Measurements from ENCODE around the gene RTKN2.

DNA sequence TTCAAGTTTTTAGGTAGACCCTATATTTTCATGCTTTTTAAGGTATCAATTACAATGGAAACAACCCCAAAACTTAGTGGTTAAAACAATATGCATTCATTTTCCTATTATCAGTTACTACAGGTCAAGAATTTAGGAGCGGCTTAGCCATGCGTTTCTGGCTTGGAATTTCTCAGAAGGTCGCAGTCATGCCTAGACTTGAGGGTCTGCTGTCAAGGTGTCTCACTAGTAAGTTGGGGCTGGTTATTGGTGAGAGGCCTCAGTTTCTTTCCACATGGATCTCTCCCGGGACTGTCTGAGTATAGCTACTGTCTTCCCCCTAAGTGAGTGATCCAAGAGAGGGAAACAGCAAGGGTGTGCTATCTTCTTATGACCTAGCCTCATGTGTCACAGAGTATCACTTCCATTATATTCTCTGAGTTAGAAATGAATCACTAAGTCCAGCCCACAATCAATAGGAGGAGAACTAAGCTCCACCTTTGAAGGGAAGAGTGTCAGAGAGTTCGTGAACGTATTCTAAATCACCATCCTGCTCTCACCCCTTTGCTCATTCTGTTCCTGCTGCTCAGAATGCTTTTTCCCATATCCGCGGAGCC lies 80.5 kb downstream of the RTKN2 start:
- TF ChIP-seq, protein P1, sequence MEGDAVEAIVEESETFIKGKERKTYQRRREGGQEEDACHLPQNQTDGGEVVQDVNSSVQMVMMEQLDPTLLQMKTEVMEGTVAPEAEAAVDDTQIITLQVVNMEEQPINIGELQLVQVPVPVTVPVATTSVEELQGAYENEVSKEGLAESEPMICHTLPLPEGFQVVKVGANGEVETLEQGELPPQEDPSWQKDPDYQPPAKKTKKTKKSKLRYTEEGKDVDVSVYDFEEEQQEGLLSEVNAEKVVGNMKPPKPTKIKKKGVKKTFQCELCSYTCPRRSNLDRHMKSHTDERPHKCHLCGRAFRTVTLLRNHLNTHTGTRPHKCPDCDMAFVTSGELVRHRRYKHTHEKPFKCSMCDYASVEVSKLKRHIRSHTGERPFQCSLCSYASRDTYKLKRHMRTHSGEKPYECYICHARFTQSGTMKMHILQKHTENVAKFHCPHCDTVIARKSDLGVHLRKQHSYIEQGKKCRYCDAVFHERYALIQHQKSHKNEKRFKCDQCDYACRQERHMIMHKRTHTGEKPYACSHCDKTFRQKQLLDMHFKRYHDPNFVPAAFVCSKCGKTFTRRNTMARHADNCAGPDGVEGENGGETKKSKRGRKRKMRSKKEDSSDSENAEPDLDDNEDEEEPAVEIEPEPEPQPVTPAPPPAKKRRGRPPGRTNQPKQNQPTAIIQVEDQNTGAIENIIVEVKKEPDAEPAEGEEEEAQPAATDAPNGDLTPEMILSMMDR (IDR thresholded peaks at IDR 0.05; ENCODE audit: poor library complexity, severe bottlenecking): no peak
- TF ChIP-seq EP300 (conservative IDR thresholded peaks at IDR 0.05; ENCODE audit: poor library complexity, severe bottlenecking) (no peak), RAD21 (conservative IDR thresholded peaks at IDR 0.05) (no peak), POLR2AphosphoS5 (IDR thresholded peaks at IDR 0.05) (no peak), TAF1 (IDR thresholded peaks at IDR 0.05; ENCODE audit: low read depth) (no peak)
- TF ChIP-seq, protein P2, sequence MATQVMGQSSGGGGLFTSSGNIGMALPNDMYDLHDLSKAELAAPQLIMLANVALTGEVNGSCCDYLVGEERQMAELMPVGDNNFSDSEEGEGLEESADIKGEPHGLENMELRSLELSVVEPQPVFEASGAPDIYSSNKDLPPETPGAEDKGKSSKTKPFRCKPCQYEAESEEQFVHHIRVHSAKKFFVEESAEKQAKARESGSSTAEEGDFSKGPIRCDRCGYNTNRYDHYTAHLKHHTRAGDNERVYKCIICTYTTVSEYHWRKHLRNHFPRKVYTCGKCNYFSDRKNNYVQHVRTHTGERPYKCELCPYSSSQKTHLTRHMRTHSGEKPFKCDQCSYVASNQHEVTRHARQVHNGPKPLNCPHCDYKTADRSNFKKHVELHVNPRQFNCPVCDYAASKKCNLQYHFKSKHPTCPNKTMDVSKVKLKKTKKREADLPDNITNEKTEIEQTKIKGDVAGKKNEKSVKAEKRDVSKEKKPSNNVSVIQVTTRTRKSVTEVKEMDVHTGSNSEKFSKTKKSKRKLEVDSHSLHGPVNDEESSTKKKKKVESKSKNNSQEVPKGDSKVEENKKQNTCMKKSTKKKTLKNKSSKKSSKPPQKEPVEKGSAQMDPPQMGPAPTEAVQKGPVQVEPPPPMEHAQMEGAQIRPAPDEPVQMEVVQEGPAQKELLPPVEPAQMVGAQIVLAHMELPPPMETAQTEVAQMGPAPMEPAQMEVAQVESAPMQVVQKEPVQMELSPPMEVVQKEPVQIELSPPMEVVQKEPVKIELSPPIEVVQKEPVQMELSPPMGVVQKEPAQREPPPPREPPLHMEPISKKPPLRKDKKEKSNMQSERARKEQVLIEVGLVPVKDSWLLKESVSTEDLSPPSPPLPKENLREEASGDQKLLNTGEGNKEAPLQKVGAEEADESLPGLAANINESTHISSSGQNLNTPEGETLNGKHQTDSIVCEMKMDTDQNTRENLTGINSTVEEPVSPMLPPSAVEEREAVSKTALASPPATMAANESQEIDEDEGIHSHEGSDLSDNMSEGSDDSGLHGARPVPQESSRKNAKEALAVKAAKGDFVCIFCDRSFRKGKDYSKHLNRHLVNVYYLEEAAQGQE (IDR thresholded peaks at IDR 0.05; ENCODE audit: borderline replicate concordance): no peak

Data from neural cell (in vitro differentiated cells).